KMS-11 (cell line): ENCODE measurements around the gene PKD2L1.

ENCODE experiments used
- H2AFZ ChIP-seq: fragments of 200-600 bp; sonication (generic); 2 replicates; pipeline ENCODE4 v1.6.1; 2016; ENCODE audit warnings: antibody characterized with exemption, mixed run types, low read depth
- H3K27ac ChIP-seq: fragments of 200-600 bp; sonication (generic); 2 replicates; pipeline ENCODE4 v1.6.1; 2016; ENCODE audit warnings: mild to moderate bottlenecking, mixed run types
- H3K27me3 ChIP-seq: fragments of 200-600 bp; sonication (generic); 2 replicates; pipeline ENCODE4 v1.6.1; 2017; ENCODE audit warnings: mild to moderate bottlenecking, low read depth, mixed run types, moderate library complexity; ENCODE audit not compliant: insufficient read depth
- H3K36me3 ChIP-seq: fragments of 200-600 bp; sonication (generic); 2 replicates; pipeline ENCODE4 v1.6.1; 2017; ENCODE audit warnings: mild to moderate bottlenecking, mixed run types; ENCODE audit not compliant: insufficient read depth
- H3K4me1 ChIP-seq: fragments of 200-600 bp; sonication (generic); 2 replicates; pipeline ENCODE4 v1.6.1; 2016; ENCODE audit warnings: mild to moderate bottlenecking, low read depth, mixed run types; ENCODE audit not compliant: poor library complexity, severe bottlenecking
- H3K4me2 ChIP-seq: fragments of 200-600 bp; sonication (generic); 2 replicates; pipeline ENCODE4 v1.7.0; 2016; ENCODE audit warnings: mild to moderate bottlenecking, mixed run types
- H3K4me3 ChIP-seq: fragments of 200-600 bp; sonication (generic); IDR thresholded peaks from 2 replicates; pipeline ENCODE4 v1.6.1; 2017; ENCODE audit warnings: low read depth, low read length, mixed read lengths; ENCODE audit not compliant: insufficient read depth
- H3K79me2 ChIP-seq: fragments of 200-600 bp; sonication (generic); 2 replicates; pipeline ENCODE4 v1.6.1; 2016; ENCODE audit warnings: low read depth, mixed run types; ENCODE audit not compliant: insufficient read depth
- H3K9ac ChIP-seq: fragments of 200-600 bp; sonication (generic); 2 replicates; pipeline ENCODE4 v1.6.1; 2016; ENCODE audit warnings: mild to moderate bottlenecking, mixed run types
- H4K20me1 ChIP-seq: fragments of 200-600 bp; sonication (generic); 2 replicates; pipeline ENCODE4 v1.6.1; 2016; ENCODE audit warnings: mild to moderate bottlenecking, mixed run types; ENCODE audit not compliant: insufficient read depth
- CTCF ChIP-seq: fragments of 200-600 bp; sonication (generic); conservative IDR thresholded peaks from 2 replicates; pipeline ENCODE4 v1.6.1; 2017; ENCODE audit warnings: low read depth, mild to moderate bottlenecking, antibody characterized with exemption, low read length, moderate library complexity, mixed read lengths

The PKD2L1 gene

GRCh38 chr10:100333106-100333505 lies 3.1 kb upstream of the PKD2L1 start:
- H3K4me1 ChIP-seq: no peaks in the 10 kb centered on the region
- H3K27ac ChIP-seq: no peak overlapping the region
- H3K4me2 ChIP-seq: no peak overlapping the region
- no peak overlapping the region for H3K4me3 ChIP-seq
- TF ChIP-seq CTCF: no peak
- no peak overlapping the region for H2AFZ ChIP-seq
- no peaks in the 10 kb centered on the region for H3K36me3 ChIP-seq
- no peaks in the 10 kb centered on the region for H3K27me3 ChIP-seq
- H3K79me2 ChIP-seq: no peaks in the 10 kb centered on the region
- no peak overlapping the region for H3K9ac ChIP-seq
- H4K20me1 ChIP-seq: no peaks in the 10 kb centered on the region

- Histone ChIP-seq H3K4me2 (no peak overlapping the region), H2AFZ (no peak overlapping the region), H3K27ac (no peak overlapping the region), H3K27me3 (no peaks in the 10 kb centered on the region), H3K9ac (no peak overlapping the region), H3K4me1 (no peaks in the 10 kb centered on the region), H4K20me1 (no peaks in the 10 kb centered on the region), H3K36me3 (no peaks in the 10 kb centered on the region), H3K4me3 (no peak overlapping the region), H3K79me2 (no peaks in the 10 kb centered on the region)
- TF ChIP-seq CTCF: no peak
Observed at GRCh38 chr10:100328198-100328597, 1.8 kb downstream of the PKD2L1 start.

GRCh38 chr10:100327718-100328009 lies 2.4 kb downstream of the PKD2L1 start:
- Histone ChIP-seq H3K4me1 (no peaks in the 10 kb centered on the region), H4K20me1 (no peaks in the 10 kb centered on the region), H3K4me2 (no peak overlapping the region), H3K79me2 (no peaks in the 10 kb centered on the region), H2AFZ (no peak overlapping the region), H3K4me3 (no peak overlapping the region), H3K36me3 (no peaks in the 10 kb centered on the region), H3K27ac (no peak overlapping the region), H3K27me3 (no peaks in the 10 kb centered on the region), H3K9ac (no peak overlapping the region)
- TF ChIP-seq CTCF: no peak

- H3K4me3 ChIP-seq: no peak overlapping the region
- no peaks in the 10 kb centered on the region for H3K27me3 ChIP-seq
- H4K20me1 ChIP-seq: no peaks in the 10 kb centered on the region
- no peak overlapping the region for H3K27ac ChIP-seq
- H3K4me1 ChIP-seq: no peaks in the 10 kb centered on the region
- H2AFZ ChIP-seq: no peak overlapping the region
- TF ChIP-seq CTCF: no peak
- no peaks in the 10 kb centered on the region for H3K79me2 ChIP-seq
- no peak overlapping the region for H3K4me2 ChIP-seq
- H3K9ac ChIP-seq: no peak overlapping the region
- H3K36me3 ChIP-seq: no peaks in the 10 kb centered on the region
Observed at GRCh38 chr10:100327007-100327717, 2.9 kb downstream of the PKD2L1 start.
